H54 (cell line): Measurements from ENCODE around the gene SLC9A7.

Experiments used
- DNase-seq: peaks from one replicate; pipeline ENCODE4 v3.0.0; 2011; ENCODE audit warnings: low spot score, mixed read lengths; ENCODE audit not compliant: insufficient read length
- FAIRE-seq: peaks from 3 replicates; lab custom pipeline; 2011; peaks lifted over from hg19 to GRCh38; lab: Jason Lieb, UNC
- POLR2A ChIP-seq: IDR thresholded peaks from 2 replicates; pipeline ENCODE4 v1.6.1; 2011; ENCODE audit warnings: low read depth, mild to moderate bottlenecking, low read length

The SLC9A7 gene

GRCh38 chrX:46770000-46770816 is 11.3 kb upstream of the SLC9A7 start:
- no peak for FAIRE-seq
- TF ChIP-seq POLR2A, result no peak
- no peak for DNase-seq

DNA sequence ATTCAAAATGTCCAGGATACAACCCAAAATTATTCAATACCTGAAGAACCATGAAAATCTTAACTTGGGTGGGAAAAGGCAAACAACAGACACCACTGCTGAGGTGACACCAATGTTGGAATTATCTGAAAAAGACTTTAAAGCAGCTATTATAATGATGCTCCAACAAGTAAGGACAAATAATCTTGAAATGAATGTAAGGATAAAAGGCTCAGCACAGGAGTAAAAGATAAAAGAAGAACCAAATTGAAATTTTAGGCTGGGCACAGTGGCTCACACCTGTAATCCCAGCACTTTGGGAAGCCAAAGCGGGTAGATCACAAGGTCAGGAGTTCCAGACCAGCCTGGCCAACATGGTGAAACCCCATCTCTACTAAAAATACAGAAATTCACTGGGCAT is 4.0 kb upstream of the SLC9A7 start:
- FAIRE-seq (no peak), DNase-seq (no peak)
- no peak for TF ChIP-seq POLR2A

- FAIRE-seq, result no peak
- TF ChIP-seq POLR2A, result no peak
- DNase-seq, result no peak
Observed at GRCh38 chrX:46759645-46759974, 692 bp upstream of the SLC9A7 start.

GRCh38 chrX:46758163-46758955 is 559 bp downstream of the SLC9A7 start:
- no peak for FAIRE-seq
- no peak for DNase-seq
- TF ChIP-seq POLR2A, result no peak

GRCh38 chrX:46757593-46757992 is 1.3 kb downstream of the SLC9A7 start:
- DNase-seq (no peak), FAIRE-seq (no peak)
- TF ChIP-seq POLR2A, result no peak

DNA sequence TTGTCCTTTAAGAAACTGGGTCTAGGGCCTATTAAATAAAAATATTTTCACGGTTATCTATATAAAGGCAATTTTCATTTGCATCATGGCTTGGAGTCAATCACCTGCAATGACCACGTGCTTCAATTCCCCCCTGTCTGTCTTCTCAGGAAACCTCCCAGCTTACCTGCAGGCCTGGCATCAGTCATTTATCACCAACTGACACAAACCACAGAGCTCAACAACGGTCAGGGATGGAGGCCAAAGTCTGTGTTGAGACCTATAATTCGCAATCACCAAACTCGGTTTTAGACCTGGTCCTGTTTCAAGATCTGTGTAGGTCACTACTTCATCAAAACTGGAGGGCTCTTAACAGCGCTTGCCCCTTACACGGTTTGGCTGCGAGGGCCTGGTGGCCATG is 1.9 kb downstream of the SLC9A7 start:
- FAIRE-seq (no peak), DNase-seq (no peak)
- no peak for TF ChIP-seq POLR2A

DNA sequence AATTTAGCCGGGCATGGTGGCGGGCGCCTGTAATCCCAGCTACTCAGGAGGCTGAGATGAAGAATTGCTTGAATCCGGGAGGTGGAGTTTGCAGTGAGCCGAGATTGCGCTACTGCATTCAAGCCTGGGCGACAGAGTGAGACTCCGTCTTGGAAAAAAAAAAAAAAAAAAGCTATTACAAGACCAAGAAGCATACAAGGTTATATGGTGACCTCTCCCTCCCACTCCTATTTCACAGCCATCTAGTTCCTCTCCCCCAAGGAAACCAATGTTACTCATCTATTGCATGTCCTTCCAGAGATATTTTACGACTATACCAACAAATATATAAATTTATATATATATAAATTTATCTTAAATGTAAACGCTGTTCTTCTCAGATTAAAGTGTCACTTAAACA is 3.2 kb downstream of the SLC9A7 start:
- FAIRE-seq (no peak), DNase-seq (no peak)
- TF ChIP-seq POLR2A, result no peak

GRCh38 chrX:46754586-46755061 is 4.3 kb downstream of the SLC9A7 start:
- FAIRE-seq (no peak), DNase-seq (no peak)
- no peak for TF ChIP-seq POLR2A

- DNase-seq (no peak), FAIRE-seq (no peak)
- no peak for TF ChIP-seq POLR2A
Observed at GRCh38 chrX:46754036-46754435, 4.9 kb downstream of the SLC9A7 start.

- no peak for FAIRE-seq
- DNase-seq, result no peak
- TF ChIP-seq POLR2A, result no peak
Observed at GRCh38 chrX:46750889-46751288, 8.0 kb downstream of the SLC9A7 start.

- FAIRE-seq (no peak), DNase-seq (no peak)
- TF ChIP-seq POLR2A, result no peak
Observed at GRCh38 chrX:46744009-46744408, 14.9 kb downstream of the SLC9A7 start.

- no peak for TF ChIP-seq POLR2A
- DNase-seq, result no peak
Observed at GRCh38 chrX:46743046-46743445, 15.9 kb downstream of the SLC9A7 start.

DNA sequence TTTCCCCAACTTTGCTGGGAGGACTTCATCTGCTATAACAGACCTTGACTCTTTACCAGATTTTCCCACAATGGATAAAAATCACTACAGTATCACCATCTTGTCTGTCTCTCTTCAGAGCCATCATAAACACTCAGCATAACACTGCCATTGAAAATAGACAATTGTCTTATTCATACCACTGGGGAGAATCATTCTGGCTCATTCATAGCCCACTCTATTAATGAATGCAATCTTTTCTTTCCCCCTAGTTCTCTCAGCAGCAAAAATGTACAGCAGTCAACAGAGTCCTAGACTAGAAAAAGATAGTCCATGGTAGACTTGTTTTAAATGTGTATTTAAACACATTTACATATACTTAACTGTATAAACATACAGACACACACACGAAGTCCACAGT is 19.2 kb downstream of the SLC9A7 start:
- no peak for TF ChIP-seq POLR2A
- no peak for FAIRE-seq

More at GRCh38 chrX:46743046-46743445, 15.9 kb downstream of the SLC9A7 start:
- FAIRE-seq, result no peak

GRCh38 chrX:46737462-46737861 is 21.5 kb downstream of the SLC9A7 start:
- no peak for TF ChIP-seq POLR2A
- DNase-seq, result no peak
- FAIRE-seq, result no peak

More for the DNA sequence above, 19.2 kb downstream of the SLC9A7 start:
- no peak for DNase-seq
